ENCODE data around the gene POP7. TPM values are rescaled to one million over a fixed set of nuclear protein-coding genes. Genes with fewer than 3 reads are reported as not detected.

The POP7 gene
- total RNA-seq: 27.8 and 29.9 TPM in 2 replicates

DNA sequence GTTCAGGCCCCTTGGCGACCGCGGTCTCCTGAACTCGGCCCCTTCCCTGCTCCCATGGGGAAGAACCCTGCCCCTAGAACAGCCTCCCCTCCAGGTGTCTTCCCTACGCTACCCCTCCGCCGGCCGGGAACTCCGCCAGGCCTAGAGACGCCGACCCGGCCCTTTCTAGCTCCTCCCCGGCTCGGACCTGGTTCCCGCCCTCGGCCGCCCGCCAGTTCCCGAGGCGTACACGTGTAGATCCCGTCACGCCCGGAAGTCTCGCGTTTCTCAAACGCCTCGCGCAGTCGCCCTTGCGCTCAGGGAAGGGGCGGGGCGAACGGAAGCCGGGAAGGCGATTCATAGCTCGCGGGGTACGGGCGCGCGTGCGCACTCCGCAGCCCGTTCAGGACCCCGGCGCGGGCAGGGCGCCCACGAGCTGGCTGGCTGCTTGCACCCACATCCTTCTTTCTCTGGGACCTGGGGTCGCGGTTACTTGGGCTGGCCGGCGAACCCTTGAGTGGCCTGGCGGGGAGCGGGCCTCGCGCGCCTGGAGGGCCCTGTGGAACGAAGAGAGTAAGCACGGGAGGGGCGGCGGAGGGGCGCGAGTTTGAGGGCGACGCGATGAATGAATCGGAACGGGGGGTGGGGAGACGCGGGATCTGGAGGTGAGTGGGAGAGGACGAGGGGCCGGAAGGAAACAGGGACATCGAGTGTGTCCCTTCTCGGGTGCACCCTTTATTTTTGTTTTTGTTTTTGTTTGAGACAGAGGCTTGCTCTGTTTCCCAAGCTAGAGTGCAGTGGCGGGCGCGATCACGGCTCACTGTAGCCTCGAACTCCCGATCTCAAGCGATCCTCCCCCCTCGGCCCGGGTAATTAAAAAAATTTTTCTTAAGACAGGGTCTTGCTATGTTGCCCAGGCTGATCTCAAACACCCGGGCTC lies at the start of gene POP7:
Gene POP7 (plus strand): TSS at position 369 of the 919 bp plus-strand sequence. CDS start 710 bp downstream, outside the sequence.

DNA sequence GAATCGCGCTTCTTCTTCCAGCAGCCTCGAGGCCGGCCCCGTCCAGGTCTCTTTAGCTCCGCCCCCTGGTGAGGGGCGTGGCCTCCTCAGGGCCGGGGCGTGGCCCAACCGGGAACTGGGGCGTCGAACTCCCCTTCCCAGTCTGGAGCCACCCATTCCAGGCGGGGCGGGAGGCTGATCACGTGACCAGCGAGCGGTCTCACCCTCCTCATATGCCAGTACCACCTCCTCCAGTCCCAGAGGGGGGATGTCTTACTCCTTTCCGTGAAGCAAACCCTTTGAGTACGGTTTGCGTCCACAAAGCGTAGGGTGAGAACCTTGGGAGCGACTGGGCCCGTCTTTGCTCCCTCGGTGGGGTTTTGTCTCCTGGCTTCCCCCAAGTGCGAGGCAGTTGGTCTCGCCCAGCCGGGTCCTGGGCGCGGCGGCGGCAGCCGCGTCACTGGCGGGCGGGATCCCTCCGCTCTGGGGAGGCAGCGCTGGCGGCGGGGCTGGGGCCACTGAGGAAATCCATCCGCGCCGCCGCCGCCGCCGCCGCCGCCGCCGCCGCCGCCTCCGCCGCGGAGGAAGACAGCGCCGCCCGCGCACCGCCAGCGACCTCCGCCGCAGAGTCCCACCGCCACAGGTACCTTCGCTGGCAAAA lies 32.5 kb upstream of the POP7 start, which contains the start of gene GNB2:
Gene GNB2 (plus strand): TSS at position 439 of the 640 bp plus-strand sequence. CDS start 2,526 bp downstream, outside the sequence.

DNA sequence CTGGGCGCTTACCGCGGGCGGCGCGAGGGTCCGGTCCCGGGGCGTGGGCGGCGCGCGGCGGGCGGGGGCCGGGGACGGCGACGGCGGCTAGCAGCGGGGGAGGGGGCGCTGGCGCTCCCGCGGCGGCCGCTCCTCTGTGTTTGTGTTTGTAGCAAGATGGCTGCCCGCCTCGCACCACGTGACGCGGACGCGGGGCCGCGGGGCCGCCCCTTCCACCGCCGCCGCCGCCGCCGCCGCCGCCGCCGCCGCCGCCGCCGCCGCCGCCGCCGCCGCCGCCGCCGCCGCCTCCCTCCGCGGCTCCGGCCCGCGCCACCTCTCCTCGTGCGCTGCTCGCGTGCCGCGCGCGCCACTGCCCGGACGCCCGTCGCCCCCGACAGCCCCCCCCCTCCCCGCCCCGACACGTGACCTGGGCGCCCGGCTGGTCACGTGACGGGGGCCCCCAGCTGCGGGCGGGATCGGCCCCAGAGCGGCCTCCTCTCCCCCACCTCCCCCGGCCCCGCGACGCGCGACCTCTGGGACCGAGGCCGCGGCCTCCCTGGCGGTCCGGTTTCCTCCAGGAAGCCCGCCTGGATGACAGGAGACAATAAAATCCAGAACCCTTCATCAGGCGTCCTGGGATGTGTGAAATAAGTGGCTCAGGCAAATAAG lies 11.7 kb upstream of the POP7 start, which contains the start of gene GIGYF1:
Gene GIGYF1 (minus strand): TSS at position 153 of the 648 bp plus-strand sequence. CDS start 6,012 bp downstream, outside the sequence.

DNA sequence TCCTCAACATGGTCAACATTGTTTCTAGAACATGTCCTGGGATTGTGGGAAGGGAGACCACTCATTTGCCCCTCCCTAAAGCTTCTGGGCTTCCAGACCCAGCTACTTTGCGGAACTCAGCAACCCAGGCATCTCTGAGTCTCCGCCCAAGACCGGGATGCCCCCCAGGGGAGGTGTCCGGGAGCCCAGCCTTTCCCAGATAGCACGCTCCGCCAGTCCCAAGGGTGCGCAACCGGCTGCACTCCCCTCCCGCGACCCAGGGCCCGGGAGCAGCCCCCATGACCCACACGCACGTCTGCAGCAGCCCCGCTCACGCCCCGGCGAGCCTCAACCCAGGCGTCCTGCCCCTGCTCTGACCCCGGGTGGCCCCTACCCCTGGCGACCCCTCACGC lies 14.4 kb downstream of the POP7 start, which contains the start of gene EPO:
Gene EPO (plus strand): TSS at position 190 of the 392 bp plus-strand sequence. CDS start 513 bp downstream, outside the sequence.

Other genes starting within 250 kb of the POP7 start
- gene SPACDR, start 241.9 kb upstream of the POP7 start, total RNA-seq: 0.65 and 0.96 TPM in 2 replicates
- gene TSC22D4, start 226.9 kb upstream of the POP7 start, total RNA-seq: 20.6 and 21.5 TPM in 2 replicates
- gene NYAP1, start 222.2 kb upstream of the POP7 start, total RNA-seq: 1.4 and 2.3 TPM in 2 replicates
- 5.6 and 6.9 TPM in 2 replicates for gene AGFG2, start 166.9 kb upstream of the POP7 start, total RNA-seq
- gene SAP25, start 132.2 kb upstream of the POP7 start, total RNA-seq: 0.13 TPM in 1 of 2 replicates, not detected in the other
- gene LRCH4, start 120.0 kb upstream of the POP7 start, total RNA-seq: 9.7 and 11.7 TPM in 2 replicates
- gene FBXO24, start 119.8 kb upstream of the POP7 start, total RNA-seq: 0.13 and 0.20 TPM in 2 replicates
- 167 and 207 TPM in 2 replicates for gene PCOLCE, start 103.8 kb upstream of the POP7 start, total RNA-seq
- gene MOSPD3, start 93.6 kb upstream of the POP7 start, total RNA-seq: 9.8 and 10.2 TPM in 2 replicates
- gene TFR2, start 64.6 kb upstream of the POP7 start, total RNA-seq: 1.9 and 2.2 TPM in 2 replicates
- not detected in 2 replicates for gene ACTL6B, start 49.7 kb upstream of the POP7 start, total RNA-seq
- 134 and 142 TPM in 2 replicates for gene GNB2, start 32.4 kb upstream of the POP7 start, total RNA-seq
- 12.6 and 18.8 TPM in 2 replicates for gene GIGYF1, start 11.9 kb upstream of the POP7 start, total RNA-seq
- not detected in 2 replicates for gene EPO, start 14.3 kb downstream of the POP7 start, total RNA-seq
- not detected in 2 replicates for gene ZAN, start 27.5 kb downstream of the POP7 start, total RNA-seq
- gene EPHB4, start 121.4 kb downstream of the POP7 start, total RNA-seq: 50.6 and 74.9 TPM in 2 replicates
- 15.1 and 22.9 TPM in 2 replicates for gene SLC12A9, start 146.6 kb downstream of the POP7 start, total RNA-seq
- 62.3 and 66.7 TPM in 2 replicates for gene TRIP6, start 161.3 kb downstream of the POP7 start, total RNA-seq
- gene SRRT, start 169.0 kb downstream of the POP7 start, total RNA-seq: 31.3 and 36.0 TPM in 2 replicates
- 4.0 and 6.0 TPM in 2 replicates for gene UFSP1, start 183.6 kb downstream of the POP7 start, total RNA-seq
- 0.07 and 0.13 TPM in 2 replicates for gene ACHE, start 189.8 kb downstream of the POP7 start, total RNA-seq
- gene MUC3A, start 243.4 kb downstream of the POP7 start, total RNA-seq: not detected in 2 replicates

Data from smooth muscle cell of the pulmonary artery (primary cell).